Right atrium auricular region (tissue), 2 donors: ENCODE results near the gene GPAT3. TPM values are rescaled to one million over a fixed set of nuclear protein-coding genes. Genes with fewer than 3 reads are reported as not detected.

ENCODE experiments used
- DNase-seq: peaks from one replicate; pipeline ENCODE4 v3.0.0-alpha.2; 2019; ENCODE audit warnings: low spot score
- H3K27ac ChIP-seq, 2 donors: fragments of 200-600 bp; sonication (generic); 1 replicate in 1 of 2; 2 replicates in 1 of 2; pipeline ENCODE4 v1.5.1; 2016 to 2019
- H3K27me3 ChIP-seq, 2 donors: fragments of 200-600 bp; sonication (generic); one replicate each; pipeline versions ENCODE4 v1.5.1 to v1.6.0; 2017 to 2019
- H3K36me3 ChIP-seq: fragments of 200-600 bp; sonication (generic); one replicate; pipeline ENCODE4 v1.5.1; 2016
- H3K4me1 ChIP-seq, 2 donors: fragments of 200-600 bp; sonication (generic); one replicate each; pipeline versions ENCODE4 v1.5.1 to v1.6.0; 2017 to 2019
- H3K4me3 ChIP-seq, 2 donors: fragments of 200-600 bp; sonication (generic); 1 replicate in 1 of 2; 2 replicates in 1 of 2; pipeline ENCODE4 v1.5.1; 2017 to 2019; ENCODE audit warnings: mild to moderate bottlenecking in 1 of 2, moderate library complexity in 1 of 2
- H3K9me3 ChIP-seq, 2 donors: fragments of 200-600 bp; sonication (generic); one replicate each; pipeline ENCODE4 v1.5.1; 2019
- total RNA-seq, 2 donors: library from RNA; depleted of rRNA; stranded (reverse); fragments of >200 nt; gene quantifications; one replicate each; pipeline ENCODE4 v1.1.0, GENCODE V29; 2016
- TF ChIP-seq, protein P1 (sequence below), 2 donors: fragments of 200-600 bp; sonication (generic); IDR thresholded peaks; one replicate each; pipeline ENCODE4 v1.5.1; 2019; ENCODE audit warnings: antibody characterized with exemption in 2 of 2

GPAT3 gene
- total RNA-seq, 2 donors from 2014 or later: 27.7 to 32.5 TPM

DNA sequence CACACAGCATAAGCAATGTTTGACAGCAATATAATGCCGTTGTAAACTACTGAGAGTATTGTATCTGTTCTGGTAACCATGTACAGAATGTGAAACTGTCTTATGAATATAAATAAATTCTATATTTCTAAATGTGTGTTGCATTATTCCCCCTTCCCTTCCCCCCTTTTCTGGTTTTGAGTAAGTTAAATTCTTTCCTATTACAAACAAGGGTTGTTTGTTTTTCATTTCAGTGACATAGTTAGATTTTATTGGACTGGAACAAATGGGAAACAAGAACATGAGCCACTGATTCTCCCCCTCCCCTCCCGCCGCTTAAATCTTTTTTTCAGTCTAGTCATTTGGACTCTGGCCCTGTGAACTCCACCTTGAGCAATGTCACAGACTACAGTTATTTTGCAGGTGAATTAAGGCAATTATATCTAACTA lies 69.8 kb downstream of the GPAT3 start:
- DNase-seq: no peak
- Histone ChIP-seq H3K36me3 (peaks cover 11% of the 10 kb centered on the region), H3K27ac (peak overlapping the region in 1 of 2 donors; percentile 62), H3K27me3 (no peaks in the 10 kb centered on the region), H3K4me3 (no peak overlapping the region), H3K4me1 (peaks cover 0 to 8% of the 10 kb centered on the region in 2 donors), H3K9me3 (peaks cover 0 to 2% of the 10 kb centered on the region in 2 donors)
- TF ChIP-seq, protein P1, sequence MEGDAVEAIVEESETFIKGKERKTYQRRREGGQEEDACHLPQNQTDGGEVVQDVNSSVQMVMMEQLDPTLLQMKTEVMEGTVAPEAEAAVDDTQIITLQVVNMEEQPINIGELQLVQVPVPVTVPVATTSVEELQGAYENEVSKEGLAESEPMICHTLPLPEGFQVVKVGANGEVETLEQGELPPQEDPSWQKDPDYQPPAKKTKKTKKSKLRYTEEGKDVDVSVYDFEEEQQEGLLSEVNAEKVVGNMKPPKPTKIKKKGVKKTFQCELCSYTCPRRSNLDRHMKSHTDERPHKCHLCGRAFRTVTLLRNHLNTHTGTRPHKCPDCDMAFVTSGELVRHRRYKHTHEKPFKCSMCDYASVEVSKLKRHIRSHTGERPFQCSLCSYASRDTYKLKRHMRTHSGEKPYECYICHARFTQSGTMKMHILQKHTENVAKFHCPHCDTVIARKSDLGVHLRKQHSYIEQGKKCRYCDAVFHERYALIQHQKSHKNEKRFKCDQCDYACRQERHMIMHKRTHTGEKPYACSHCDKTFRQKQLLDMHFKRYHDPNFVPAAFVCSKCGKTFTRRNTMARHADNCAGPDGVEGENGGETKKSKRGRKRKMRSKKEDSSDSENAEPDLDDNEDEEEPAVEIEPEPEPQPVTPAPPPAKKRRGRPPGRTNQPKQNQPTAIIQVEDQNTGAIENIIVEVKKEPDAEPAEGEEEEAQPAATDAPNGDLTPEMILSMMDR (IDR thresholded peaks at IDR 0.05): no peak

DNA sequence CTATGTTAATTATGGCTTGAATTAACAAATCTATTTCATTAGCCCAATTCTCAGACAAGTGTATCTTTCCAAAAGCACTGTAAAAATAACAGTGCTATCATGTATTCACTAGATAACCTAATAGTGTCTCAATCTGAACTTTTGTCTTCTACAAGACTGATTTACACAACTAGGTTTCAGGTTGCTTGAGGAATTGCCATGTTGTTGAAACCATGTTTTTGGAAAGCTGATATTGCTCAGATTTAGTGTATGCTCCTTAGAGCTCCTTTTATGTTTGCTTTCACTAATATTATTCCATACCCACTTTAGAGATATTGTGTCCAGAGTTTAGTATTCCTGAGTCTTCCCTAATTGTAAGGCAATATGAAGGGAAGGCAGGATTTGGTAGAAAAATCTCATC lies 70.6 kb downstream of the GPAT3 start:
- Histone ChIP-seq H3K27me3 (no peaks in the 10 kb centered on the region), H3K36me3 (peaks cover 4% of the 10 kb centered on the region), H3K27ac (peak overlapping the region in 1 of 2 donors; percentile 62), H3K4me1 (peaks cover 0 to 8% of the 10 kb centered on the region in 2 donors), H3K9me3 (peaks cover 0 to 9% of the 10 kb centered on the region in 2 donors), H3K4me3 (no peak overlapping the region)
- DNase-seq: no peak
- TF ChIP-seq, protein P1 (IDR thresholded peaks at IDR 0.05): no peak

DNA sequence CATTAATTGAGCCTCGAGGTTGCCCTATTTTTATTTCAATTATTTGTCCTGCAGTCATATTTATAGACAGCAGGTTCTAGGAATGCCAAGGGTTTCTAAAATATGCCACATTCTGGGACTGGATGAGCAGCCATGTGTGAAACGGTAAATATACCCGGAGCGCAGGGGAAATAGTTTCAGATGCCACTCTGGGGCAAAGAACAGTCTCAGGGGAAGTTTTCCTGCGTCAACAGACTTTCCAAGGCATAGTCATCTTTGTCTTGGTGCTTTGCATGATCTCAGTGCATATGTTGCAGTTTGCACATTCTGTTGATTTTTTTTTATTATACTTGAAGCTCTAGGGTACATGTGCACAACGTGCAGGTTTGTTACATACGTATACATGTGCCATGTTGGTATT lies 71.0 kb downstream of the GPAT3 start:
- Histone ChIP-seq H3K9me3 (peaks cover 0 to 9% of the 10 kb centered on the region in 2 donors), H3K27ac (peak overlapping the region in 1 of 2 donors; percentile 62)
- TF ChIP-seq, protein P1 (IDR thresholded peaks at IDR 0.05): no peak

DNA sequence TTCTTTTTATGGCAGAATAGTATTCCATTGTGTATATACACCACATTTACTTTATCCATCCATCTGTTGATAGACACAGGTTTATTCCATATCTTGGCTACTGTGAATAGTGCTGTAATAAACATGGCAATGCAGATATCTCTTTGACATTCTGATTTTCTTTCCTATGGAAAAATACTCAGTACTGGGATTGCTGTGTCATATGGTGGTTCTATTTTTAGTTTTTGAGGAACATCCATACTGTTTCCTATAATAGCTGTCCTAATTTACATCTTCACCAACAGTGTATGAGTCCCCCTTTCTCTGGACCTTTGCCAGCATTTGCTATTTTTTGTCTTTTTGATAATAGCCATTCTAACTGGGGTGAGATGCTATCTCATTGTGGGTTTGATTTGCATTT lies 73.5 kb downstream of the GPAT3 start:
- H3K27ac ChIP-seq: no peak overlapping the region
- H3K9me3 ChIP-seq: peaks cover 0 to 28% of the 10 kb centered on the region in 2 donors
- DNase-seq: no peak
- no peaks in the 10 kb centered on the region for H3K27me3 ChIP-seq
- no peaks in the 10 kb centered on the region for H3K36me3 ChIP-seq
- peaks cover 0 to 8% of the 10 kb centered on the region in 2 donors for H3K4me1 ChIP-seq
- H3K4me3 ChIP-seq: no peak overlapping the region
- TF ChIP-seq, protein P1 (IDR thresholded peaks at IDR 0.05): no peak

More for the DNA sequence above, 71.0 kb downstream of the GPAT3 start:
- no peaks in the 10 kb centered on the region for H3K36me3 ChIP-seq
- H3K4me3 ChIP-seq: no peak overlapping the region
- DNase-seq: no peak
- H3K4me1 ChIP-seq: peaks cover 0 to 8% of the 10 kb centered on the region in 2 donors
- no peaks in the 10 kb centered on the region for H3K27me3 ChIP-seq

DNA sequence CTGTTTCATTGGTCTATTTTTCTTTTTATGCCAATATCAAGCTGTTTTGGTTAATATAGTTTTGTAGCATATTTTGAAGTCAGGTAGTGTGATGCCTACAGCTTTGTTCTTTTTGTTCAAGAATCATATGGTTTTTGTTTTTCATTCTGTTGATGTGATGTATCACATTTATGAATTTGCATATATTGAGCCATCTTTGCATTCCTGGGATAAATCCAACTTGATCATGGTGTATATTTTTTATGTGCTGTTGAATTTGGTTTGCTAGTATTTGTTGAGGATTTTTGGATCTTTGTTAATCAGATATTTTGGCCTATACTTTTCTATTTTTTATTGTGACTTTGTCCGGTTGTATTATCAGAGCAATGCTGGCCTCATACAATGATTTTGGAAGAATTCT lies 74.8 kb downstream of the GPAT3 start:
- Histone ChIP-seq H3K4me1 (peaks cover 0 to 8% of the 10 kb centered on the region in 2 donors), H3K27me3 (no peaks in the 10 kb centered on the region), H3K4me3 (no peak overlapping the region), H3K27ac (no peak overlapping the region), H3K36me3 (no peaks in the 10 kb centered on the region), H3K9me3 (peaks cover 0 to 31% of the 10 kb centered on the region in 2 donors)
- DNase-seq: no peak
- TF ChIP-seq, protein P1 (IDR thresholded peaks at IDR 0.05): no peak

DNA sequence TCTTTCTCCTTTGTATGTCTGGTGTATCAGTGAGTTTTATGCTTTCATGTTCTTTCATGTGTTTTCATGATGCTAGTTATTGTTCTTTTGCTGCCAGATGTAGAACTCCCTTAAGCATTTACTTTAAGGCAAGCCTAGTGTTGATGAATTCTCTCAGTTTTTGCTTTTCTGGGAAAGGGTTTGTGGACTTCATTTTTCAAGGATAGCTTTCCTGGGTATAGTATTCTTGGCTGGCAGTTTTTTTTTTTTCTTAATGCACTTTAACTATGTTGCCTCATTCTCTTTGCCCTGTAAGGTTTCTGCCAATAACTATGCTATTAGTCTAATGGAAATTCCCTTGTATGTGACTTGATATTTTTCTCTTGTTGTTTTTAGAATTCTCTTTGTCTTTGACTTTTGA lies 77.1 kb downstream of the GPAT3 start:
- TF ChIP-seq, protein P1 (IDR thresholded peaks at IDR 0.05): no peak
- H3K27me3 ChIP-seq: no peaks in the 10 kb centered on the region

More for the DNA sequence above, 77.1 kb downstream of the GPAT3 start:
- H3K9me3 ChIP-seq: peaks cover 0 to 31% of the 10 kb centered on the region in 2 donors
- peaks cover 0 to under 1% of the 10 kb centered on the region in 2 donors for H3K4me1 ChIP-seq
- H3K4me3 ChIP-seq: no peak overlapping the region
- no peak for DNase-seq
- no peak overlapping the region for H3K27ac ChIP-seq
- H3K36me3 ChIP-seq: no peaks in the 10 kb centered on the region
